Liver (tissue), 9 donors: ENCODE data around the gene LHX6. TPM values are rescaled to one million over a fixed set of nuclear protein-coding genes. Genes with fewer than 3 reads are reported as not detected.

ENCODE experiments used
- DNase-seq: peaks from one replicate; pipeline ENCODE4 v3.0.0-alpha.2; 2017; ENCODE audit warnings: low spot score
- H3K27ac ChIP-seq, 2 donors: one replicate each; pipeline ENCODE4 v1.7.0; 2013; ENCODE audit warnings: inconsistent platforms in 2 of 2, low read length in 2 of 2, control low read depth in 1 of 2, low read depth in 1 of 2, mild to moderate bottlenecking in 1 of 2
- H3K27me3 ChIP-seq, 4 donors: one replicate each; pipeline versions ENCODE4 v1.6.1 to v1.7.0; 2013; ENCODE audit warnings: low read length in 3 of 4, inconsistent platforms in 1 of 4, mild to moderate bottlenecking in 1 of 4, moderate library complexity in 1 of 4; ENCODE audit not compliant: control insufficient read depth in 4 of 4, insufficient read depth in 4 of 4
- H3K36me3 ChIP-seq, 4 donors: one replicate each; pipeline versions ENCODE4 v1.6.1 to v1.7.0; 2013; ENCODE audit warnings: low read length in 3 of 4, mild to moderate bottlenecking in 3 of 4, low read depth in 1 of 4, moderate library complexity in 1 of 4; ENCODE audit not compliant: control insufficient read depth in 4 of 4, insufficient read depth in 3 of 4
- H3K4me1 ChIP-seq, 4 donors: one replicate each; pipeline versions ENCODE4 v1.6.1 to v1.7.0; 2013; ENCODE audit warnings: low read length in 3 of 4, mild to moderate bottlenecking in 3 of 4, moderate library complexity in 1 of 4; ENCODE audit not compliant: control insufficient read depth in 4 of 4, insufficient read depth in 4 of 4
- H3K4me3 ChIP-seq, 3 donors: one replicate each; pipeline versions ENCODE4 v1.6.1 to v1.7.0; 2013; ENCODE audit warnings: low read length in 3 of 3, control low read depth in 1 of 3, low read depth in 1 of 3, mild to moderate bottlenecking in 1 of 3
- H3K9ac ChIP-seq, 2 donors: one replicate each; pipeline ENCODE4 v1.7.0; 2013; ENCODE audit warnings: low read length in 2 of 2, mild to moderate bottlenecking in 2 of 2, moderate library complexity in 2 of 2, control low read depth in 1 of 2, low read depth in 1 of 2
- H3K9me3 ChIP-seq, 4 donors: one replicate each; pipeline versions ENCODE4 v1.6.1 to v1.7.0; 2013; ENCODE audit warnings: low read length in 3 of 4; ENCODE audit not compliant: control insufficient read depth in 4 of 4
- EGR1 ChIP-seq, 2 donors: IDR thresholded peaks; 2 replicates each; pipeline ENCODE4 v1.6.1; 2016 to 2018; ENCODE audit warnings: antibody characterized with exemption in 2 of 2, low read depth in 2 of 2
- FOXA2 ChIP-seq: IDR thresholded peaks from 2 replicates; pipeline ENCODE4 v1.6.1; 2016; ENCODE audit warnings: antibody characterized with exemption
- GABPA ChIP-seq, 2 donors: IDR thresholded peaks in 1 of 2; conservative IDR thresholded peaks in 1 of 2; 2 replicates each; pipeline ENCODE4 v1.6.1; 2016; ENCODE audit warnings: antibody characterized with exemption in 2 of 2, mild to moderate bottlenecking in 1 of 2, moderate library complexity in 1 of 2
- HNF4A ChIP-seq, 2 donors: conservative IDR thresholded peaks; 2 replicates each; pipeline ENCODE4 v1.6.1; 2016; ENCODE audit warnings: antibody characterized with exemption in 2 of 2, mild to moderate bottlenecking in 2 of 2
- HNF4G ChIP-seq: IDR thresholded peaks from 2 replicates; pipeline ENCODE4 v1.6.1; 2016; ENCODE audit warnings: antibody characterized with exemption
- RAD21 ChIP-seq, 2 donors: IDR thresholded peaks; 2 replicates each; pipeline ENCODE4 v1.6.1; 2016; ENCODE audit warnings: antibody characterized with exemption in 2 of 2, mild to moderate bottlenecking in 2 of 2
- RXRA ChIP-seq, 2 donors: IDR thresholded peaks; 2 replicates each; pipeline ENCODE4 v1.6.1; 2017 to 2018; ENCODE audit warnings: antibody characterized with exemption in 2 of 2, mild to moderate bottlenecking in 1 of 2
- SP1 ChIP-seq: IDR thresholded peaks from 2 replicates; pipeline ENCODE4 v1.6.1; 2018; ENCODE audit warnings: antibody characterized with exemption, mild to moderate bottlenecking
- TAF1 ChIP-seq: conservative IDR thresholded peaks from 2 replicates; pipeline ENCODE4 v1.6.1; 2016; ENCODE audit warnings: antibody characterized with exemption, mild to moderate bottlenecking
- WGBS: extraction: QIAGEN DNeasy Blood & Tissue Kit; methylation state at CpG from one replicate; pipeline ENCODE4 v1.1.7; 2013; 5-methylcytosine and 5-hydroxymethylcytosine counted together
- polyA plus RNA-seq, 2 donors: library from polyadenylated mRNA; stranded (reverse) in 1 of 2; unstranded in 1 of 2; fragments of 200-250 nt in 1 of 2; fragments of >200 nt in 1 of 2; fragmentation: Nextera tagmentation in 1 of 2; extraction: Ambion mirVana in 1 of 2; gene quantifications; one replicate each; pipeline versions ENCODE4 v1.2.1 to v1.2.3, GENCODE V29; 2013 to 2015
- total RNA-seq, 2 donors: library from RNA; depleted of rRNA; stranded (reverse); fragments of >200 nt; gene quantifications; one replicate each; pipeline ENCODE4 v1.2.3, GENCODE V29; 2014
- TF ChIP-seq, protein P1 (sequence below): IDR thresholded peaks from 2 replicates; pipeline ENCODE4 v1.6.1; 2016; ENCODE audit warnings: antibody characterized with exemption
- TF ChIP-seq, protein P2 (sequence below): IDR thresholded peaks from 2 replicates; pipeline ENCODE4 v1.6.1; 2016; ENCODE audit warnings: antibody characterized with exemption
- TF ChIP-seq, protein P3 (sequence below): fragments of 150-350 bp; IDR thresholded peaks from 2 replicates; pipeline ENCODE4 v1.5.1; 2017; ENCODE audit warnings: improper control_type of control experiment, low read depth, low read length; ENCODE audit not compliant: missing input control
- TF ChIP-seq, protein P4 (sequence below): IDR thresholded peaks from 2 replicates; pipeline ENCODE4 v1.6.1; 2016; ENCODE audit warnings: antibody characterized with exemption, mild to moderate bottlenecking
- donor health status: healthy.
- donor health status: healthy.
- donor health status: healthy.
- donor health status: healthy.
- donor health status: healthy.

Gene LHX6
- total and polyA plus RNA-seq, 4 donors = 0.05 to 0.33 (median 0.18) TPM

DNA sequence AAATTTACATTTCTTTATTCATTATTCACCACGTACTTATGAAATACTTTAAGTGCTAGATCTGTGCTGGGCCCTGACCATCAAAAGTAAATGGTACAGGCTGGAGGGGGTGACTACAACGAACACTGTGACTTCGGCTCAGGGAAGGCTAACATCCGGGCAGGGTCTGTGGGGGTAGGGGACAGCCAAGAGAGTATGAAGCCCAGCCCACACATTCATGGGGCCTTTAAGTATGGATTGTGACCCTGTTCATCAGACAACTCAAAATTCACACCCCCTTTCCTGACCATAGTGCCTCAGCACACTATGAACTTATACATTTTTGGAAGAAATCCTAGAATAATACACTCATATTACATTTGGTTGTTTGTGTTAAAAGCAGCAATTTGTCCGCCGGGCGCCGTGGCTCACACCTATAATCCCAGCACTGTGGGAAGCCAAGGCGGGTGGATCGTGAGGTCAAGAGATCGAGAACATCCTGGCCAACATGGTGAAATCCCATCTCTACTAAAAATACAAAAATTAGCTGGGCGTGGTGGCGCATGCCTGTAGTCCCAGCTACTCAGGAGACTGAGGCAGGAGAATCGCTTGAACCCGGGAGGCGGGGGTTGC is 35.7 kb downstream of the LHX6 start:
- TF ChIP-seq, protein P1, sequence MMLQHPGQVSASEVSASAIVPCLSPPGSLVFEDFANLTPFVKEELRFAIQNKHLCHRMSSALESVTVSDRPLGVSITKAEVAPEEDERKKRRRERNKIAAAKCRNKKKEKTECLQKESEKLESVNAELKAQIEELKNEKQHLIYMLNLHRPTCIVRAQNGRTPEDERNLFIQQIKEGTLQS = no peak
- Histone ChIP-seq H3K36me3 (no peaks in the 10 kb centered on the region), H3K9me3 (no peaks in the 10 kb centered on the region), H3K4me3 (no peak overlapping the region), H3K27me3 (no peaks in the 10 kb centered on the region), H3K9ac (no peak overlapping the region), H3K27ac (no peak overlapping the region), H3K4me1 (no peaks in the 10 kb centered on the region)
- WGBS = 91% methylated on average over 16 of the region's 16 CpGs
- DNase-seq = no peak

DNA sequence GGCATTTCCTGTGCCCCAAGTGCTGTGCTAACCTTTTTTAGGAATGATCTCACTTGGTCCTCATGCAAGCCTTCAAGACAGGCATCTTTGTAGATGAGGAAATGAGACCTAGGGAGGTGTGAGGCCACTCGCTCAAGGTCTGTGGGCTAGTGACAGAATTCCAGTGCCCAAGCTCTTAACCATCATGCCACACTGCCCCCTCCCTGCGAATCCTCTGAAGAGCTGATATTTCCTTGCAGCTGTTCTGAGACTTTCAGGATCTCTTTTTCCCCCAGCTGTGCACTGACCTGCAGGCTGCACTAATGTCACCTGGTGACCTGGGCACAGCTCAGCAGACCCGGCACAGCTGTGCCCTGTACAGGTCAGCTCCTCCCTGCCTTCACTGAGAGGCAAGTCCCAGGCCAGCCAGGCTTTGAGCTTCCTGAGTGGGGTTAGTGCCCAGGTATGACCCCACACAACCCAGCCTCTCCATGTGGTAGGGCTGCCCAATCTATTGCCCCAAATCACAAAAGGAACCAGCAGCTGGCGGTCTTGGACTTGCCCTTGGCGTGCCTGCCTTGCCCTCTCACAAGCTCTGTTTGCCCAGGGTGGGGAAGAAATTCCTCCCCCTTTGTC is 36.4 kb downstream of the LHX6 start:
- H3K36me3 ChIP-seq = no peaks in the 10 kb centered on the region
- 85% methylated on average over 5 of the region's 5 CpGs for WGBS
- no peak overlapping the region for H3K27ac ChIP-seq
- H3K9me3 ChIP-seq = no peaks in the 10 kb centered on the region
- no peaks in the 10 kb centered on the region for H3K4me1 ChIP-seq
- DNase-seq = no peak
- H3K27me3 ChIP-seq = no peaks in the 10 kb centered on the region
- no peak overlapping the region for H3K9ac ChIP-seq
- H3K4me3 ChIP-seq = no peak overlapping the region
- TF ChIP-seq, protein P1 = no peak
- no peak for TF ChIP-seq EGR1 (IDR thresholded peaks at IDR 0.05; ENCODE audit: low read depth in 2 of 2)
- TF ChIP-seq TAF1 = no peak
- no peak for TF ChIP-seq SP1
- no peak for TF ChIP-seq FOXA2
- TF ChIP-seq HNF4A (conservative IDR thresholded peaks at IDR 0.05) = no peak
- TF ChIP-seq, protein P2, sequence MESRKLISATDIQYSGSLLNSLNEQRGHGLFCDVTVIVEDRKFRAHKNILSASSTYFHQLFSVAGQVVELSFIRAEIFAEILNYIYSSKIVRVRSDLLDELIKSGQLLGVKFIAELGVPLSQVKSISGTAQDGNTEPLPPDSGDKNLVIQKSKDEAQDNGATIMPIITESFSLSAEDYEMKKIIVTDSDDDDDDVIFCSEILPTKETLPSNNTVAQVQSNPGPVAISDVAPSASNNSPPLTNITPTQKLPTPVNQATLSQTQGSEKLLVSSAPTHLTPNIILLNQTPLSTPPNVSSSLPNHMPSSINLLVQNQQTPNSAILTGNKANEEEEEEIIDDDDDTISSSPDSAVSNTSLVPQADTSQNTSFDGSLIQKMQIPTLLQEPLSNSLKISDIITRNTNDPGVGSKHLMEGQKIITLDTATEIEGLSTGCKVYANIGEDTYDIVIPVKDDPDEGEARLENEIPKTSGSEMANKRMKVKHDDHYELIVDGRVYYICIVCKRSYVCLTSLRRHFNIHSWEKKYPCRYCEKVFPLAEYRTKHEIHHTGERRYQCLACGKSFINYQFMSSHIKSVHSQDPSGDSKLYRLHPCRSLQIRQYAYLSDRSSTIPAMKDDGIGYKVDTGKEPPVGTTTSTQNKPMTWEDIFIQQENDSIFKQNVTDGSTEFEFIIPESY = no peak
- TF ChIP-seq, protein P3, sequence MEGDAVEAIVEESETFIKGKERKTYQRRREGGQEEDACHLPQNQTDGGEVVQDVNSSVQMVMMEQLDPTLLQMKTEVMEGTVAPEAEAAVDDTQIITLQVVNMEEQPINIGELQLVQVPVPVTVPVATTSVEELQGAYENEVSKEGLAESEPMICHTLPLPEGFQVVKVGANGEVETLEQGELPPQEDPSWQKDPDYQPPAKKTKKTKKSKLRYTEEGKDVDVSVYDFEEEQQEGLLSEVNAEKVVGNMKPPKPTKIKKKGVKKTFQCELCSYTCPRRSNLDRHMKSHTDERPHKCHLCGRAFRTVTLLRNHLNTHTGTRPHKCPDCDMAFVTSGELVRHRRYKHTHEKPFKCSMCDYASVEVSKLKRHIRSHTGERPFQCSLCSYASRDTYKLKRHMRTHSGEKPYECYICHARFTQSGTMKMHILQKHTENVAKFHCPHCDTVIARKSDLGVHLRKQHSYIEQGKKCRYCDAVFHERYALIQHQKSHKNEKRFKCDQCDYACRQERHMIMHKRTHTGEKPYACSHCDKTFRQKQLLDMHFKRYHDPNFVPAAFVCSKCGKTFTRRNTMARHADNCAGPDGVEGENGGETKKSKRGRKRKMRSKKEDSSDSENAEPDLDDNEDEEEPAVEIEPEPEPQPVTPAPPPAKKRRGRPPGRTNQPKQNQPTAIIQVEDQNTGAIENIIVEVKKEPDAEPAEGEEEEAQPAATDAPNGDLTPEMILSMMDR = no peak
- TF ChIP-seq, protein P4, sequence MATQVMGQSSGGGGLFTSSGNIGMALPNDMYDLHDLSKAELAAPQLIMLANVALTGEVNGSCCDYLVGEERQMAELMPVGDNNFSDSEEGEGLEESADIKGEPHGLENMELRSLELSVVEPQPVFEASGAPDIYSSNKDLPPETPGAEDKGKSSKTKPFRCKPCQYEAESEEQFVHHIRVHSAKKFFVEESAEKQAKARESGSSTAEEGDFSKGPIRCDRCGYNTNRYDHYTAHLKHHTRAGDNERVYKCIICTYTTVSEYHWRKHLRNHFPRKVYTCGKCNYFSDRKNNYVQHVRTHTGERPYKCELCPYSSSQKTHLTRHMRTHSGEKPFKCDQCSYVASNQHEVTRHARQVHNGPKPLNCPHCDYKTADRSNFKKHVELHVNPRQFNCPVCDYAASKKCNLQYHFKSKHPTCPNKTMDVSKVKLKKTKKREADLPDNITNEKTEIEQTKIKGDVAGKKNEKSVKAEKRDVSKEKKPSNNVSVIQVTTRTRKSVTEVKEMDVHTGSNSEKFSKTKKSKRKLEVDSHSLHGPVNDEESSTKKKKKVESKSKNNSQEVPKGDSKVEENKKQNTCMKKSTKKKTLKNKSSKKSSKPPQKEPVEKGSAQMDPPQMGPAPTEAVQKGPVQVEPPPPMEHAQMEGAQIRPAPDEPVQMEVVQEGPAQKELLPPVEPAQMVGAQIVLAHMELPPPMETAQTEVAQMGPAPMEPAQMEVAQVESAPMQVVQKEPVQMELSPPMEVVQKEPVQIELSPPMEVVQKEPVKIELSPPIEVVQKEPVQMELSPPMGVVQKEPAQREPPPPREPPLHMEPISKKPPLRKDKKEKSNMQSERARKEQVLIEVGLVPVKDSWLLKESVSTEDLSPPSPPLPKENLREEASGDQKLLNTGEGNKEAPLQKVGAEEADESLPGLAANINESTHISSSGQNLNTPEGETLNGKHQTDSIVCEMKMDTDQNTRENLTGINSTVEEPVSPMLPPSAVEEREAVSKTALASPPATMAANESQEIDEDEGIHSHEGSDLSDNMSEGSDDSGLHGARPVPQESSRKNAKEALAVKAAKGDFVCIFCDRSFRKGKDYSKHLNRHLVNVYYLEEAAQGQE = no peak
- no peak for TF ChIP-seq RXRA (IDR thresholded peaks at IDR 0.05)
- TF ChIP-seq HNF4G = no peak
- TF ChIP-seq RAD21 (IDR thresholded peaks at IDR 0.05) = no peak
- no peak for TF ChIP-seq GABPA (IDR thresholded peaks at IDR 0.05 in 1 of 2, conservative IDR thresholded peaks at IDR 0.05 in 1 of 2)
